Gastrocnemius medialis (tissue), 4 donors: ENCODE results near the gene PDIA6. TPM values are rescaled to one million over a fixed set of nuclear protein-coding genes. Genes with fewer than 3 reads are reported as not detected.
A peak's percentile ranks its signal among the peaks of the same experiment; 100 is the strongest.
"Not testable (repeated sequence)": the region's sequence is repeated elsewhere in the genome, so short reads cannot be mapped to it uniquely, and the experiment has no call there.

Experiments
- ATAC-seq, 2 donors: fragments of 150-250 bp; one replicate each; pipeline ENCODE4 v1.9.1; 2016
- DNase-seq, 2 donors: peaks; one replicate each; pipeline ENCODE4 v3.0.0-alpha.2; 2019
- H3K27ac ChIP-seq, 4 donors: fragments of 200-600 bp; sonication (generic); 1 replicate in 1 of 4; 2 replicates in 3 of 4; pipeline ENCODE4 v1.5.1; 2016 to 2018; ENCODE audit warnings: mild to moderate bottlenecking in 2 of 4, moderate library complexity in 1 of 4
- H3K27me3 ChIP-seq, 3 donors: fragments of 200-600 bp; sonication (generic) in 2 of 3; 1 replicate in 1 of 3; 2 replicates in 2 of 3; pipeline versions ENCODE4 v1.5.1 to v1.6.0; 2016 to 2019; ENCODE audit warnings: mild to moderate bottlenecking in 1 of 3, moderate library complexity in 1 of 3
- H3K36me3 ChIP-seq, 2 donors: fragments of 200-600 bp; sonication (generic) in 1 of 2; one replicate each; pipeline ENCODE4 v1.5.1; 2017 to 2018
- H3K4me1 ChIP-seq, 2 donors: fragments of 200-600 bp; sonication (generic) in 1 of 2; one replicate each; pipeline ENCODE4 v1.5.1; 2016 to 2017; ENCODE audit warnings: mild to moderate bottlenecking in 2 of 2
- H3K4me3 ChIP-seq, 4 donors: fragments of 200-600 bp; sonication (generic) in 3 of 4; 1 replicate in 1 of 4; 2 replicates in 3 of 4; pipeline ENCODE4 v1.5.1; 2016 to 2019; ENCODE audit warnings: mild to moderate bottlenecking in 2 of 4
- H3K9me3 ChIP-seq, 3 donors: fragments of 200-600 bp; sonication (generic) in 2 of 3; 1 replicate in 1 of 3; 2 replicates in 2 of 3; pipeline ENCODE4 v1.5.1; 2016 to 2019
- CTCF ChIP-seq, 5 experiments: fragments of 450-650 bp in 3 of 5; fragments of 200-600 bp in 2 of 5; sonication (generic) in 2 of 5; IDR thresholded peaks in 4 of 5; conservative IDR thresholded peaks in 1 of 5; 1 replicate in 4 of 5; 2 replicates in 1 of 5; pipeline ENCODE4 v1.5.1; 2016 to 2019; ENCODE audit warnings: antibody characterized with exemption in 5 of 5, mild to moderate bottlenecking in 3 of 5, moderate library complexity in 3 of 5
- POLR2A ChIP-seq, 2 donors: fragments of 450-650 bp; IDR thresholded peaks; one replicate each; pipeline ENCODE4 v1.6.1; 2017; ENCODE audit warnings: antibody characterized with exemption in 2 of 2, mild to moderate bottlenecking in 2 of 2, moderate library complexity in 2 of 2
- in situ Hi-C, 4 donors: fragments of 200-750 bp; cut with MboI; loops; one replicate each; pipeline versions ENCODE4 v1.15.0 to v1.8.0; 2017; ENCODE audit warnings: low sequenced_read_pairs in 4 of 4
- intact Hi-C: fragments of 100-400 bp; cut with DNase I; formaldehyde crosslinking; loops from one replicate; pipeline ENCODE4 v1.15.1; 2023; ENCODE audit warnings: low total_unique reads
- total RNA-seq, 4 donors: library from RNA; depleted of rRNA; stranded (reverse); fragments of >200 nt; gene quantifications; one replicate each; pipeline versions ENCODE4 v1.1.0 to v1.2.3, GENCODE V29; 2016

The PDIA6 gene
- total RNA-seq, 4 donors from 2014 or later = 32.0 to 72.4 (median 54.2) TPM

DNA sequence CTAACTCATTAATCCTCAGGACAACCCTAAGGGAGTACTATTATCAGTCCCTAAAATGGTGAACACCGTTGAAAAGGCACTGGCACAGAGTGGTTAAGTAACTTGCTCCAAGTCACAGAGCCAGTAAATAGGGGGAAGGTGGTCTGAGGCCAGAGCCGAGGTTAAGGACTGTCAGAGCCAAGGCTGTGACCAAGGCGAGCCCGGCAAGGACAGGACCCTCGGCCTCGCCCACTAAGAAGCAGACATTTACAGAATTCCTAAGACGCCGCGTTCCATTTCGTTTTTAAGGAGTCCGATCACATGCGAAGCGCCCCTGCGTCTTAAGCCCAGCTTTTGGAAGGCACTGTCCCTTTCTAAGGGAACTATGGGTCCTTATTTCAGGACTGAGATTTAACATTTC is 1.1 kb downstream of the PDIA6 start:
- DNase-seq = no peak
- H3K4me1 ChIP-seq = peaks cover 20 to 25% of the 10 kb centered on the region in 2 donors

DNA sequence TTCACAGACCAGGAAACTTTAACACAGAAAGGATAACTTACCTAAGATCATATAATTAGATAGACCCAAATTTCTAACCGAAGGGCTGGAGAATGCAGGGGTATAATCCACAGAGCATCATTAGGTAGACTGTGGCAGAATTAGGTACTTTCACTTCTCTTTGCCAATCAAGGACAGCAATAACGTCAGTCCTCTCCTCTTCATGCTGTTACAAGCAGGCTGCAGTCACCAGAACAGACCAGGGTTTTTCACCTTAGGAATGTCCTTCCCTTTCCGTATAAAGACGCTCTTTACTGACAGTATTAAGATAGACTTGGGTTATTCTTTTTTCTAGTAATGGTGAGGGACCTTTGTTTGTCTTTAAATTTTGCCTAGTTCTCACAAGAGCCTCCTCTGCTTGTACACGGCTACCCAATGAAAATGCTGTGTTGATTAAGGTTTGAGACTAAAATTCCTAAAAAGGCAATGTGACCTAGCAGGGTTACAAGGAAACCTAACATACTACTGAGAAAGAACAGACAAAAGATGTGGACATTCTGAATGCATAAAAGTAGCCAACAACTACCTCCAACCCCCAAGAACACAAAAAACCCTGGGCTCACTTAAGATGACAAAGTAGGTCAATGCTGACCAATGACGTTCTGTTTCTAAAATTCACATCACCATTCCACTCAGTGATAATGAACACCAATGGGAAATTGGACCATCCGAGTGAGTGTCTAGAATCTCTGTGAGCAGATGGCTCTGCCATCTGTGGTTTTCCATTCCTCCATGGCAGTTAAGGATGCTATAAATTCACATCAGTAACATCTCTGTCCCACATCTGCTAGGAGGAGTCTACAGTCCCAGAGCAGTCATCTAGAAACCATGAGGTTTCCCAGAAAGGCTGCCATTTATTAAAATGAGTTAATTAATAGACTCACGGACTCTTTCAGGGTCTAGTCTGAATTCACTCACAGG is 2.1 kb downstream of the PDIA6 start:
- H3K4me1 ChIP-seq = peaks cover 20 to 25% of the 10 kb centered on the region in 2 donors
- no peaks in the 10 kb centered on the region for H3K36me3 ChIP-seq
- peak overlapping the region in 1 of 4 donors; percentile 68 for H3K4me3 ChIP-seq
- intact Hi-C loops = loop anchor here (5.0 kb wide), 1 partner anchor 773 kb away; no protein-coding TSS in a partner anchor
- H3K27ac ChIP-seq = peak overlapping the region in 2 of 4 donors; percentile 77 to 88
- H3K9me3 ChIP-seq = no peaks in the 10 kb centered on the region
- no peak for DNase-seq
- TF ChIP-seq POLR2A (IDR thresholded peaks at IDR 0.05) = no peak
- TF ChIP-seq CTCF (IDR thresholded peaks at IDR 0.05 in 4 of 5, conservative IDR thresholded peaks at IDR 0.05 in 1 of 5) = no peak
- H3K27me3 ChIP-seq = no peaks in the 10 kb centered on the region
- in situ Hi-C loops = no loop called here
- ATAC-seq = no peak

More for the DNA sequence above, 1.1 kb downstream of the PDIA6 start:
- intact Hi-C loops (loop anchor here (5.0 kb wide), 1 partner anchor 774 kb away; no protein-coding TSS in a partner anchor), in situ Hi-C loops (no loop called here)
- Histone ChIP-seq H3K9me3 (no peaks in the 10 kb centered on the region), H3K27ac (peak overlapping the region; percentile 77 to 94 (median 89)), H3K27me3 (no peaks in the 10 kb centered on the region), H3K36me3 (no peaks in the 10 kb centered on the region), H3K4me3 (peak overlapping the region; percentile 64 to 87 (median 69))
- no peak for ATAC-seq
- TF ChIP-seq CTCF (IDR thresholded peaks at IDR 0.05 in 4 of 5, conservative IDR thresholded peaks at IDR 0.05 in 1 of 5) (no peak), POLR2A (IDR thresholded peaks at IDR 0.05) (no peak)

DNA sequence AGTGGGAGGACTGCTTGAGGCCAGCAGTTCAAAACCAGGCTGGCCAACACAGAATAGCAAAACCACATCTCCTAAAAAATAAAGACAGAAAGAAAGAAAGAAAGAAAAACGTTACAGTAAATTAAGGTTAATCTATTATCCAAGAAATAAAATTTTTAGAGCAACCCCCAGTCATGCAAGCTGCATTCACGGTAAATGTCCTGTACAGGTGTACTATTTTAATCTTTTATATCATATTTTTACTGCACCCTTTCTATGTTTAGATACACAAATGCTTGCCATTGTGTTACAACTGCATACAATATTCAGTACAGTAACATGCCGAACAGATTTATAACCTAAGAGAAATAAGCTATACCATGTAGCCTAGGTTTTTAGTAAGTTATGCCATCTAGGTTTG is 6.0 kb downstream of the PDIA6 start:
- Histone ChIP-seq H3K27me3 (no peaks in the 10 kb centered on the region), H3K4me3 (no peak overlapping the region), H3K36me3 (peaks cover 0 to 2% of the 10 kb centered on the region in 2 donors), H3K4me1 (peaks cover 17 to 18% of the 10 kb centered on the region in 2 donors), H3K9me3 (no peaks in the 10 kb centered on the region), H3K27ac (no peak overlapping the region)
- no peak for TF ChIP-seq POLR2A (IDR thresholded peaks at IDR 0.05)
- TF ChIP-seq CTCF (IDR thresholded peaks at IDR 0.05 in 4 of 5, conservative IDR thresholded peaks at IDR 0.05 in 1 of 5) = no peak
- ATAC-seq (no peak), DNase-seq (no peak)
- in situ Hi-C loops (no loop called here), intact Hi-C loops (no loop called here)

DNA sequence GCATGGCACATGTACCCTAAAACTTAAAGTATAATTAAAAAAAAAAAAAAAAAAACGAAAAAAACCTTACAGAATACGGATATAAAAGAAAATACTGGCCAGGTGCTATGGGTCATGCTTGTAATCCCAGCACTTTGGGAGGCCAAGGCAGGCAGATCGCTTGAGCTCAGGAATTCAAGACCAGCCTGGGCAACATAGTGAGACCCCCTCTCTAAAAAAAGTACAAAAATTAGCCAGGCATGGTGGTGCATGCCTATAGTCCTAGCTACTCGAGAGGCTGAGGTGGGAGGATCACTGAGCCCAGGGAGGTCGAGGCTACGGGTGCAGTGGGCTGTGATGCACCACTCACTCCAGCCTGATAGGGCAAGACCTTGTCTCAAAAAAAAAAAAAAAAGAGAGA is 6.6 kb downstream of the PDIA6 start:
- H3K27ac ChIP-seq, H3K27me3 ChIP-seq, H3K36me3 ChIP-seq, in situ Hi-C loops, DNase-seq, ATAC-seq, intact Hi-C loops, H3K4me3 ChIP-seq, H3K9me3 ChIP-seq: not testable (repeated sequence)
- H3K4me1 ChIP-seq = peaks cover 12% of the 10 kb centered on the region in 2 donors

DNA sequence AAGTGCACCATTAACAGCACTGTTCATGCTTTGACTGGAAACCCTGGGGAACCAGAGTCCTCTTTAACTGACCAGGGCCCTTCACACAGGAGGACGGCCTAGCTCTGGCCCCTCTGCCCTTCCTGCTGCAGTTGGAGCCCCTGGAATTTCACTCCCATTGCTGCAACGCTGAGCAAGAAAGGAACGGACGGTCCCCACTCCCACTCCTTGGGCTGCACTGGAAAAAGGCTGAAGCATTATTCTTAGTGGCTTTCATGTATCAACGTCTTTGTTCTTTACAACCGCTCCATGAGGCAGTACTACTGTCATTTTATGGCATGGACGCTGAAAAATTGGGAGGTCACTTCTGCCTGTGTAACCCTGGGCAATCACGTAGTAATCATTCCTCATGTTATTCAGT is 9.9 kb downstream of the PDIA6 start:
- peaks cover 0 to 20% of the 10 kb centered on the region in 2 donors for H3K36me3 ChIP-seq

More for the DNA sequence above, 9.9 kb downstream of the PDIA6 start:
- no peak for TF ChIP-seq POLR2A (IDR thresholded peaks at IDR 0.05)
- TF ChIP-seq CTCF (IDR thresholded peaks at IDR 0.05 in 4 of 5, conservative IDR thresholded peaks at IDR 0.05 in 1 of 5) = no peak
- H3K4me1 ChIP-seq = no peaks in the 10 kb centered on the region
- H3K4me3 ChIP-seq = no peak overlapping the region
- intact Hi-C loops = no loop called here
- in situ Hi-C loops = no loop called here
- H3K9me3 ChIP-seq = no peaks in the 10 kb centered on the region
- no peak overlapping the region for H3K27ac ChIP-seq
- DNase-seq = no peak
- no peak for ATAC-seq
- no peaks in the 10 kb centered on the region for H3K27me3 ChIP-seq
